ENCODE data around the gene ZNF362. TPM values are rescaled to one million over a fixed set of nuclear protein-coding genes. Genes with fewer than 3 reads are reported as not detected.
A peak's percentile ranks its signal among the peaks of the same experiment; 100 is the strongest.

ZNF362 gene
- total and polyA plus RNA-seq, 2 of the 13 experiments (the other 11 are each of a cell fraction or from before 2014, with no cell fraction given): 8.3 to 14.2 TPM

DNA sequence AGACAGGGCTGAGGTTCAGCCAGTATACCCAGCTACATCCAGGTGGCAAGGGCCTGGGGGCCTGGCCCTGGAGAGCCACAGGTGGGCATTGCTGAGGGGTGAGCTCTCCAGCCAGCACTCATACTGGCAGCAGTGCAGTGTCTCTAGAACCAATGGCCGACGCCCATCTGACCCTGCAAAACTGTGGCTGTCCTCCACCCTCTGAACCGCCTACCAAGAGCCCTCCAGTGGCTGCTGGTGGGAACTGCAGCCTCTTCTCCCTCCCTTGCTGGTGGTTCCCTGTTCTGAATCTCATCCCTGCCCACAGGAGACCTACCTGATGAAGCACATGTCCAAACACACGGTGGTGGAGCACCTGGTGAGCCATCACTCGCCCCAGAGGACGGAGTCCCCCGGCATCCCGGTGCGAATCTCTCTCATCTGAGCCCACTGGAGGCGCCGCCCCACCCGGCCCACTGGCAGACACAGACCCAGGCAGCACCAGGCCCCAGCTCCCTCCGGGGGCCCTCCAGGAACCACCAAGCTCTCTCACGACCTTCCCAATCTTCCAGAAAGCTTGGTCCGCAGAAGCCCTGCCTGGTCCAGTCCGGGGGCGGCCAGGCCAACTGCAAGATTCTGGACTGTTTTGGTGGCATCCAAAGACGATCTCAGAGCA, 42.5 kb downstream of the ZNF362 start (continued):
- TF ChIP-seq, protein P1, sequence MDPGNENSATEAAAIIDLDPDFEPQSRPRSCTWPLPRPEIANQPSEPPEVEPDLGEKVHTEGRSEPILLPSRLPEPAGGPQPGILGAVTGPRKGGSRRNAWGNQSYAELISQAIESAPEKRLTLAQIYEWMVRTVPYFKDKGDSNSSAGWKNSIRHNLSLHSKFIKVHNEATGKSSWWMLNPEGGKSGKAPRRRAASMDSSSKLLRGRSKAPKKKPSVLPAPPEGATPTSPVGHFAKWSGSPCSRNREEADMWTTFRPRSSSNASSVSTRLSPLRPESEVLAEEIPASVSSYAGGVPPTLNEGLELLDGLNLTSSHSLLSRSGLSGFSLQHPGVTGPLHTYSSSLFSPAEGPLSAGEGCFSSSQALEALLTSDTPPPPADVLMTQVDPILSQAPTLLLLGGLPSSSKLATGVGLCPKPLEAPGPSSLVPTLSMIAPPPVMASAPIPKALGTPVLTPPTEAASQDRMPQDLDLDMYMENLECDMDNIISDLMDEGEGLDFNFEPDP (CRISPR knock-in tag; conservative IDR thresholded peaks at IDR 0.05): 0 out of 2 replicates have a peak, but pooled peaks have one; percentile 63
- TF ChIP-seq STAG1 (CRISPR knock-in tag; IDR thresholded peaks at IDR 0.05) (peak; percentile 71), ZKSCAN1 (IDR thresholded peaks at IDR 0.05; ENCODE audit: low read length) (0 out of 2 replicates have a peak, but pooled peaks have one; percentile 29), ZNF557 (CRISPR knock-in tag; IDR thresholded peaks at IDR 0.05) (no peak), KLF13 (CRISPR knock-in tag; IDR thresholded peaks at IDR 0.05) (no peak), GABPA (IDR thresholded peaks at IDR 0.05; ENCODE audit: low read depth, low read length) (no peak), GABPA (CRISPR knock-in tag; IDR thresholded peaks at IDR 0.05; ENCODE audit: low read depth) (no peak), SYNCRIP (IDR thresholded peaks at IDR 0.05; ENCODE audit: insufficient read depth, low read depth, low read length) (no peak), ZNF253 (CRISPR knock-in tag; IDR thresholded peaks at IDR 0.05; ENCODE audit: borderline replicate concordance) (no peak), ETV6 (CRISPR knock-in tag; conservative IDR thresholded peaks at IDR 0.05) (no peak), SIX1 (CRISPR knock-in tag; IDR thresholded peaks at IDR 0.05; ENCODE audit: borderline replicate concordance) (no peak), SNAPC4 (CRISPR knock-in tag; IDR thresholded peaks at IDR 0.05) (no peak), ZNF652 (CRISPR knock-in tag; IDR thresholded peaks at IDR 0.05; ENCODE audit: borderline replicate concordance, low read depth) (no peak)

All from HepG2 (cell line).